Measurements from ENCODE around the gene MGRN1.

MGRN1 gene

DNA sequence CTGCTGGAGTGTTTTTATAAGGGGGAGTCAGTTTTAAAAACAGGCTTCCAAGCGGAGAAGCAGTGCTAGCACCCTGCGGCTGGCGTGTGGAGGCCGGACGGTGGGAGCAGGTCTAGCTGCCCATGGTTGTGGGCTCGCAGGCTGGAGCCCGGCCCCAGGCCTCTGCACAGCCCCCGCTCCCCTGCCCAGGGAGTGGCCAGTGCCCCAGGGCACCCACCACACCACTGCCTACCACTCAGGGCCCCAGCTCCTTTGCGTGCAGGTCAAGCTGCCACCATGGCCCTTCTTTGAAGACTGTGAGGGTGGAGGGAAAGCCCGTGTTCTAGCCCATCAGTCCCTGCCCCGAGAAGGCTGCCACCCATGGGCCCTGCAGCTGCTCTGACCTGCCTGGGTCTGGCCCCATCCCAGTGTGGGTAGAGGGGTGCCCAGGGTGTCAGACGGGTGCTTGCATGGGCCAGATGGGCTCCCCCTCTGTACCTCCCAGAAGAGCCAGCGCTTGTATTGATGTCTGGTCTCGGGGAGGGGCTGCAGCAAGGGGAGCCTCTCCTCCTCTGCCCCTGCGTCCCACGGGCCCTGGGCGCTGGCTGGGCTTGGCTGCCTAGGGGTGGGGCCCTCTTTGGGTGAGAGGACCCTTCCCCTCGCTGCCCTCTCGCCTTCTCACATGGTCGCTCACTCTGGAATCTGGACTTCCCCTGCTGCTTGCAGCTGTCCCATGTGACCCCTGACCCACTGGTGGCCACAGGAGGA is 67.2 kb downstream of the MGRN1 start:
- H3K27ac ChIP-seq = peak overlapping the region; percentile 82
- ChIA-PET CTCF (interaction anchor here (1.1 kb wide), 1 partner anchor 9 kb away, joined by 4 read pairs; no protein-coding TSS in a partner anchor), POLR2A (ENCODE audit: low non-redundant PET) (interaction anchor here (0.5 kb wide), 1 partner anchor 72 kb away, joined by 3 read pairs; no protein-coding TSS in a partner anchor)
- TF ChIP-seq, protein P1, sequence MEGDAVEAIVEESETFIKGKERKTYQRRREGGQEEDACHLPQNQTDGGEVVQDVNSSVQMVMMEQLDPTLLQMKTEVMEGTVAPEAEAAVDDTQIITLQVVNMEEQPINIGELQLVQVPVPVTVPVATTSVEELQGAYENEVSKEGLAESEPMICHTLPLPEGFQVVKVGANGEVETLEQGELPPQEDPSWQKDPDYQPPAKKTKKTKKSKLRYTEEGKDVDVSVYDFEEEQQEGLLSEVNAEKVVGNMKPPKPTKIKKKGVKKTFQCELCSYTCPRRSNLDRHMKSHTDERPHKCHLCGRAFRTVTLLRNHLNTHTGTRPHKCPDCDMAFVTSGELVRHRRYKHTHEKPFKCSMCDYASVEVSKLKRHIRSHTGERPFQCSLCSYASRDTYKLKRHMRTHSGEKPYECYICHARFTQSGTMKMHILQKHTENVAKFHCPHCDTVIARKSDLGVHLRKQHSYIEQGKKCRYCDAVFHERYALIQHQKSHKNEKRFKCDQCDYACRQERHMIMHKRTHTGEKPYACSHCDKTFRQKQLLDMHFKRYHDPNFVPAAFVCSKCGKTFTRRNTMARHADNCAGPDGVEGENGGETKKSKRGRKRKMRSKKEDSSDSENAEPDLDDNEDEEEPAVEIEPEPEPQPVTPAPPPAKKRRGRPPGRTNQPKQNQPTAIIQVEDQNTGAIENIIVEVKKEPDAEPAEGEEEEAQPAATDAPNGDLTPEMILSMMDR (conservative IDR thresholded peaks at IDR 0.05; ENCODE audit: low read depth) = no peak
- no peak for DNase-seq (ENCODE audit: low spot score)

- peak overlapping the region; percentile 82 for H3K27ac ChIP-seq
- CTCF ChIA-PET = interaction anchor here (0.6 to 1.1 kb wide), 2 partner anchors 10 to 432 kb away, joined by 3 to 4 read pairs; no protein-coding TSS in a partner anchor
- TF ChIP-seq, protein P1 (conservative IDR thresholded peaks at IDR 0.05; ENCODE audit: low read depth) = no peak
- POLR2A ChIA-PET (ENCODE audit: low non-redundant PET) = interaction anchor here (0.5 to 1.4 kb wide), 2 partner anchors 42 to 73 kb away, joined by 3 to 8 read pairs; partner anchors contain the start of genes ANKS3 and DNAAF8
- no peak for DNase-seq (ENCODE audit: low spot score)
These were observed 68.1 kb downstream of the MGRN1 start for GRCh38 chr16:4692460-4693295.

GRCh38 chr16:4693296-4693955 is 68.8 kb downstream of the MGRN1 start, which contains the start of gene NUDT16L1:
Gene NUDT16L1 (plus strand): TSS chr16:4693562. CDS start chr16:4693727, 165 bp downstream.
- ChIA-PET CTCF (no interaction called here), POLR2A (ENCODE audit: low non-redundant PET) (interaction anchor here (1.4 kb wide), 1 partner anchor 41 kb away, joined by 8 read pairs; the partner anchor contains the start of genes ANKS3 and DNAAF8)
- TF ChIP-seq, protein P1 (conservative IDR thresholded peaks at IDR 0.05; ENCODE audit: low read depth) = no peak
- DNase-seq (ENCODE audit: low spot score) = peak; percentile 97
- peak within 1 kb of the TSS; percentile 82 for H3K27ac ChIP-seq

- H3K27ac ChIP-seq = peak overlapping the region; percentile 82
- ChIA-PET CTCF (no interaction called here), POLR2A (ENCODE audit: low non-redundant PET) (interaction anchor here (1.4 kb wide), 1 partner anchor 40 kb away, joined by 8 read pairs; the partner anchor contains the start of genes ANKS3 and DNAAF8)
- TF ChIP-seq, protein P1 (conservative IDR thresholded peaks at IDR 0.05; ENCODE audit: low read depth) = no peak
- peak; percentile 36 for DNase-seq (ENCODE audit: low spot score)
These were observed 69.5 kb downstream of the MGRN1 start for GRCh38 chr16:4693956-4694641.

DNA sequence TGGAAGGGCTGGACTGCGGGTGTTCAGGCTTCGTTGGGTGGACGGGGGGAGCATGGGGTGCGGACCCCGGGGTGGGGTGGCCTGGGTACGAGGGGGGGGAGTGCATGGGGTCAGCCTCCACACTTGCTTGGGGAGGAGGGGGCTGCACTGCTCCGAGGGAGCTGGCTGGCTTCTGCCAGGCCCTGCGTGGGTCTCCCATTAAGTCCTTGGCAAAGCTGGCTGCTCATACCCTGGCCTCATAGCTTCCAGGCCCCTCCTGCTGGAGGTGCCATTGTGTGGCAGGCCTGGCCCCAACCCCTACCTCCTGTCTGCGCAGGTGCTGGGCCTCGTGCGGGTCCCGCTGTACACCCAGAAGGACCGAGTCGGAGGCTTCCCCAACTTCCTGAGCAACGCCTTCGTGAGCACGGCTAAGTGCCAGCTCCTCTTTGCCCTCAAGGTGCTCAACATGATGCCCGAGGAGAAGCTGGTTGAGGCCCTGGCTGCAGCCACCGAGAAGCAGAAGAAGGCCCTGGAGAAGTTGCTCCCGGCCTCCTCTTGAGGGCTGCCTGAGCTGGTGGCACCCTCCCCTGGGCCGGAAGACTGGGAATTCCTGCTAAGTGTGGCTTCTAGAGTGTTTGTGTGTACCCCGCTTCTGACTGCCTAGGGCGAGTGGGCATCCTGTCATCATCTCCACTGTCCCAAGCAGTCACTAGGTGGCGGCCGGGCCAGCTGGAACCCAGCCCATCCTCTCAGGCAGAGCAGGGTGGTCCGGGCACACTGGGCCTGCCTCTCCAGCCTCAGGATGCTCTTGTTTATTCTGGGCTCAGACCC is 70.2 kb downstream of the MGRN1 start:
- DNase-seq (ENCODE audit: low spot score) = no peak

More for the DNA sequence above, 70.2 kb downstream of the MGRN1 start:
- ChIA-PET POLR2A (ENCODE audit: low non-redundant PET) (no interaction called here), CTCF (interaction anchor here (1.2 to 2.2 kb wide), 2 partner anchors 19 to 261 kb away, joined by 5 to 7 read pairs; no protein-coding TSS in a partner anchor)
- TF ChIP-seq, protein P1 (conservative IDR thresholded peaks at IDR 0.05; ENCODE audit: low read depth) = no peak
- peak overlapping the region; percentile 82 for H3K27ac ChIP-seq
